GM18867 (cell line): ENCODE measurements around the gene MAGEB5.
"Not testable (repeated sequence)": the region's sequence is repeated elsewhere in the genome, so short reads cannot be mapped to it uniquely, and the experiment has no call there.

ENCODE experiments used
- ATAC-seq: cut with Tn5 transposase; IDR thresholded peaks from one replicate; pipeline ENCODE4 v1.9.1; 2021; ENCODE audit warnings: mild to moderate bottlenecking, moderate library complexity; ENCODE audit not compliant: unreplicated experiment

MAGEB5 gene

DNA sequence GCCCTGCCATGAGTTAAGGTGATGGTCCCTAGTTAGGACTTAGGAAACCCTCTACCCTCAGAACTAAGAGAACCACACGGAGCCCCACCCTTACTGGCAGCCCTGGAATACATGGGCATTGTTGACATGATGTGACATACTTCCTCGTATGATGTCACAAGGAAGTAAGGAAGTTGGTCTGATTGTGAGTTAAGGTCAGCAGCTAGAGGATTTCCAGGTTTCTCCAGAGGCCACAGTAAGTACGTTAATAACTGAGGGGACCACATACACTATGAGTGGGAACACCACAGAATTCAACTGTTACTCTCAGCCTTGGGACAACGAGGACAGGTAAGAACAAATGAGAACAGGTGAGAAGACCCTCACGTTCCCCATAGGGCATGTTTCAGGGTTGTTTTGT, at the start of gene MAGEB5:
MAGEB5 (plus strand) TSS at position 301 of the 400 bp plus-strand sequence. CDS start 1,133 bp downstream, outside the sequence.
- no peak for ATAC-seq

GRCh38 chrX:26192204-26192603, 23.8 kb upstream of the MAGEB5 start, which contains the start of gene MAGEB6:
Gene MAGEB6, plus strand, starts transcription at chrX:26192440. Its CDS starts 1,407 bp downstream, at chrX:26193847.
- no peak for ATAC-seq

DNA sequence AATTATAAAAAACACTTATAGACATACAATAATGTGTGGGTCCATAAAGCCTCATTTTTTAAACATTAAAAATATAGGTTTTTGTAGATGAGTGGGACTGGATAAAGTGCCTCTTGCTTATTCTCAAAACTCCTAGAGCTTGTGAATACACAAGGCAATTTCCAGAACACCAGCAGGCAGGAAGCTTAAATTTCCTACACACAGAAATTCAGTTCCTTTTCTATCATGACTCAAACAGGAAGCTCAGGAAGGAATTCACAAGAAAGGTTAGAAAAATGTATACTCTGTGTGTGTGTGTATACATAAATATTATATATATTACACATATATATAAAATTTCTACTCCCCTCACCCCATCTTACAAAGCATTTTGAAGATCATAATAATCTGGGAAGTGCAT, 12.4 kb upstream of the MAGEB5 start:
- no peak for ATAC-seq

DNA sequence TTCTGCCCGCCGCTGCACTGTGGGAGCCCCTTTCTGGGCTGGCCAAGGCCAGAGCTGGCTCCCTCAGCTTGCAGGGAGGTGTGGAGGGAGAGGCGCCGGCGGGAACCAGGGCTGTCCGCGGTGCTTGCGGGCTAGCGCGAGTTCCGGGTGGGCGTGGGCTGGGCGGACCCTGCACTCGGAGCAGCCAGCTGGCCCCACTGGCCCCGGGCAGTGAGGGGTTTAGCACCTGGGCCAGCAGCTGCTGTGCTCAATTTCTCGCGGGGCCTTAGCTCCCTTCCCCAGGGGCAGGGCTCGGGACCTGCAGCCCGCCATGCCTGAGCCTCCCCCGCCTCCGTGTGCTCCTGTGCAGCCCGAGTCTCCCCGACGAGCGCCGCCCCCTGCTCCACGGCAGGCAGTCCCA, 11.3 kb upstream of the MAGEB5 start:
- ATAC-seq: not testable (repeated sequence)

DNA sequence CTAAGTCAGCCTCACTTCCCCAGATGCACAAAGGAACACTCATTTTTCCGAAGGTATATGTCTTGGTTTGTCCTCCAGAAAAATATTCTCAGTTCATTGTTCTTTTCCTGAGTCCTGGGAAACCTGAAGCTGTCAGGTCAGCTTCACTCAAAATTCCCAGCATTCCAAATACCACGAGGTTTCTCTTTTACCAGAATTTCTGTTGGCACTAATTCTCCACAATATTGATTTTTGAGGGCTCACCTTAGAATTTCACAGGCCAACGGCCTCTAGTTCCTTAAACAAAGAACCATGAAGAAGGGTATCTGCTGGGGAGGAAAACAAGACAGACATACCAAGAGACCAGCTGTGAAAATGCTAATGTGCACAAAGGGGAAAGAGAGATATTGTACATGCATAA, 8.0 kb upstream of the MAGEB5 start:
- no peak for ATAC-seq

DNA sequence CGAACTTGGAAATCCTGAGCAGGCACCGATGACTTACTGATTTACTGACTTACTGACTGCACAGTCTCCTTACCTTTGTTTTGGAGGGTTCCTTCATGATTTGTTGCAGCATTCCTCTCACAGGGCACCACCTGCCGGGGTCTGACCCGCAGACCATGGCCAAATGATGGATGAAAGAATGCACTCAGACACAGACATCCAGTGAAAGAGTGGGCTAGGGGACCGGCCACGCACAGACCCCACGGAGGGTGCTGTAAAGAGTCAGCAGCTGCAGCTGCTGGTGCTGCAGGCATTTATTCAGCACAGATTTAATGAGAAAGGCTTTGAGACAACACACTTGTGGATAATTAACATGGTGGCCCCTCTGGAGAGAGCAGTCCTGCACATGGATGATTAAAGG, 3.4 kb downstream of the MAGEB5 start:
- no peak for ATAC-seq

GRCh38 chrX:26234177-26234576, 18.2 kb downstream of the MAGEB5 start:
- no peak for ATAC-seq

DNA sequence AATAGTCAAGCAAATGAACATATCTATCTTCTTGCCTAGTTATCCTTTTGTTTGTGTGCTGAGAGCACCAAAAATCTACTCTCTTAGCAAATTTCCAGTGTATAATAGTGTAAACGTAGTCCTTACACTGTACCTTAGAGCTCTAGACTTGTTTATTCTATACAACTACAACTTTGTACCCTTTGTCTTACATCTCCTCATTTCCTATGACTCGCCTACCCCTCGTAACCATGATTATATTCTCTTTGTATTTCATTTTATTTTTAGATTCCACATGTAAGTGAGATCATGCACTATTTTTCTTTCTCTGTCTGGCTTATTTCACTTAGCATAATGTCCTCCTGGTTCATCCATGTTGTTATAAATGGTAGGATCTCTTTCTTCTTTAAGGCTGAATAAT, 37.6 kb downstream of the MAGEB5 start:
- no peak for ATAC-seq

- ATAC-seq: no peak
These were observed 38.5 kb downstream of the MAGEB5 start for GRCh38 chrX:26254436-26254835.

DNA sequence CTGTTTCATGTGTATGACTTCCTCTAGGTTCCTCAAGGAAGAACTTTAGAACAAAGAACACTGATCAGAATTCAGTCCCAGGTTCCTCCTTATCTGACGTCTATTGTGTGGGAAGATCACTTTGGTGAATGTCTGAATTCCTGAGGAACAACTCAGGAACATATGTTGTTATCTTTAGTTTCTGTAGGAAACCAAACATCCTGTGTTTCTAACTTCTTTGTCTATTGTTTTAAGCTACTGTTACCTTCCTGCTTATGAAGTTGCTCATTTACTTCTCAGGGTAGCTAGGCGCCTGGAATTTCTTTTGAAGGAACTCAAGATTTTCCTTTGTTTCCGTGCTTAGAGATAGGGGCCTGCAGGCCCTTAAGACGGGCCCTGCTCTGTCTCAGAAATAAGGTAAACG, 46.2 kb downstream of the MAGEB5 start:
- no peak for ATAC-seq
